NB4 (cell line): ENCODE data around the gene B3GALT4.
"Not testable (repeated sequence)": the region's sequence is repeated elsewhere in the genome, so short reads cannot be mapped to it uniquely, and the experiment has no call there.

ENCODE experiments used
- CTCF ChIP-seq: IDR thresholded peaks from one replicate; pipeline ENCODE4 v1.5.1; 2012; ENCODE audit warnings: low read depth, low read length
- MAX ChIP-seq: IDR thresholded peaks from 2 replicates; pipeline ENCODE4 v1.6.1; 2011; ENCODE audit warnings: low read depth, low read length
- POLR2A ChIP-seq: IDR thresholded peaks from 2 replicates; pipeline ENCODE4 v1.6.1; 2011; ENCODE audit warnings: mild to moderate bottlenecking; ENCODE audit not compliant: insufficient read length; ENCODE audit errors: extremely low read depth

GRCh38 chr6:33275795-33276580, 935 bp upstream of the B3GALT4 start:
- TF ChIP-seq CTCF, POLR2A, MAX: not testable (repeated sequence)
